Measurements from ENCODE around the gene TNNC1. TPM values are rescaled to one million over a fixed set of nuclear protein-coding genes. Genes with fewer than 3 reads are reported as not detected.

The TNNC1 gene
- total RNA-seq, 1 donor from 2014 or later = 0.58 TPM

DNA sequence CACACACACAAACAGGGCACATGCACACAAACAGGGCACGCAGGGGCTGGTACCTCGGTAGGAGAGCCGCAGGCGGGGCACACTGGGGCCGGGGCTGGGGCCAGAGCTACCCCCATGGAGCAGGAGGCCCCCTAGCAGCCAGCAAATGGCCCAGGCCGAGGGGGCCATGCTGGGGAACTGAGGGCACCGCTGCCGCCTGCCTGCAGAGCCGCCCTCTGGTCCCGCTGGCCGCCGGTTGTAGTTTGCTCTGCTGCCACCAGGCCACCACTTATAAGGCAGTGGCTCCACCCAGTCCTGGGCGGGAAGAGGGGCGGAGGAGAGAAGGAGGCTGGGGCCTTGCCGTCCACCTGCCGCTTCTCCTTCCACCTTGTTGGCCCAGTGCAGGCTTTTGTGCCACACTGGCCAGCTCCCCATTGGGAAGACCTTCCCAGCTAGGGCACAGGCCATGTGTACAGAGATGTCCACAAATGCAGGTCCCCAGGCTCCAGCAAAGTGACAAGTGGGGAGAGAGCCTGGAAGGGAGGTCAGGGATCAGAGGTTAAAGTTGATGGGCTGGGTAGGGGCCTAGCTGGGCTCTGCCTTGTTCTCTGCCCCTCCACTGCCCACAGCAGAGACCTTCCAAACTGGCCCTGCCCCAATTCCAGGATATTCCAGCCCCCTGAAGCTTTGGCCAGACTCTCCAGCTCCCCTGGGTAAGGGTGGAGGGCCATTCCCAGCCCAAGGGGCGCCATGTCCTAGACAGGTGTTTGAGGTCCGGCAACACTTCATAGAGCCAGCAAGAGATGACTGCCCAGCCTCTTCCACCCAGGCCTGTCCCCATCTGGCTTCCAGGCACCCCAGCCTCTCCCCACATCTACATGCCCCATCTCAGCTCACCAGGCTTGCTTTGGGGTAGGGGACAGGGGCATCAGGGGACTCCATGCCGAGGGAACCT lies 8.7 kb downstream of the TNNC1 start, which contains the start of gene SEMA3G:
Gene SEMA3G, minus strand, starts transcription at position 244 of the 934 bp plus-strand sequence. Its CDS starts 76 bp downstream, at position 168.
- no peak for DNase-seq (ENCODE audit: low read depth)
- TF ChIP-seq, protein P1, sequence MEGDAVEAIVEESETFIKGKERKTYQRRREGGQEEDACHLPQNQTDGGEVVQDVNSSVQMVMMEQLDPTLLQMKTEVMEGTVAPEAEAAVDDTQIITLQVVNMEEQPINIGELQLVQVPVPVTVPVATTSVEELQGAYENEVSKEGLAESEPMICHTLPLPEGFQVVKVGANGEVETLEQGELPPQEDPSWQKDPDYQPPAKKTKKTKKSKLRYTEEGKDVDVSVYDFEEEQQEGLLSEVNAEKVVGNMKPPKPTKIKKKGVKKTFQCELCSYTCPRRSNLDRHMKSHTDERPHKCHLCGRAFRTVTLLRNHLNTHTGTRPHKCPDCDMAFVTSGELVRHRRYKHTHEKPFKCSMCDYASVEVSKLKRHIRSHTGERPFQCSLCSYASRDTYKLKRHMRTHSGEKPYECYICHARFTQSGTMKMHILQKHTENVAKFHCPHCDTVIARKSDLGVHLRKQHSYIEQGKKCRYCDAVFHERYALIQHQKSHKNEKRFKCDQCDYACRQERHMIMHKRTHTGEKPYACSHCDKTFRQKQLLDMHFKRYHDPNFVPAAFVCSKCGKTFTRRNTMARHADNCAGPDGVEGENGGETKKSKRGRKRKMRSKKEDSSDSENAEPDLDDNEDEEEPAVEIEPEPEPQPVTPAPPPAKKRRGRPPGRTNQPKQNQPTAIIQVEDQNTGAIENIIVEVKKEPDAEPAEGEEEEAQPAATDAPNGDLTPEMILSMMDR (conservative IDR thresholded peaks at IDR 0.05; ENCODE audit: low read depth, low read length) = peak; percentile 41
- H3K4me3 ChIP-seq (ENCODE audit: low read depth, low read length) = no peak within 1 kb of the TSS

DNA sequence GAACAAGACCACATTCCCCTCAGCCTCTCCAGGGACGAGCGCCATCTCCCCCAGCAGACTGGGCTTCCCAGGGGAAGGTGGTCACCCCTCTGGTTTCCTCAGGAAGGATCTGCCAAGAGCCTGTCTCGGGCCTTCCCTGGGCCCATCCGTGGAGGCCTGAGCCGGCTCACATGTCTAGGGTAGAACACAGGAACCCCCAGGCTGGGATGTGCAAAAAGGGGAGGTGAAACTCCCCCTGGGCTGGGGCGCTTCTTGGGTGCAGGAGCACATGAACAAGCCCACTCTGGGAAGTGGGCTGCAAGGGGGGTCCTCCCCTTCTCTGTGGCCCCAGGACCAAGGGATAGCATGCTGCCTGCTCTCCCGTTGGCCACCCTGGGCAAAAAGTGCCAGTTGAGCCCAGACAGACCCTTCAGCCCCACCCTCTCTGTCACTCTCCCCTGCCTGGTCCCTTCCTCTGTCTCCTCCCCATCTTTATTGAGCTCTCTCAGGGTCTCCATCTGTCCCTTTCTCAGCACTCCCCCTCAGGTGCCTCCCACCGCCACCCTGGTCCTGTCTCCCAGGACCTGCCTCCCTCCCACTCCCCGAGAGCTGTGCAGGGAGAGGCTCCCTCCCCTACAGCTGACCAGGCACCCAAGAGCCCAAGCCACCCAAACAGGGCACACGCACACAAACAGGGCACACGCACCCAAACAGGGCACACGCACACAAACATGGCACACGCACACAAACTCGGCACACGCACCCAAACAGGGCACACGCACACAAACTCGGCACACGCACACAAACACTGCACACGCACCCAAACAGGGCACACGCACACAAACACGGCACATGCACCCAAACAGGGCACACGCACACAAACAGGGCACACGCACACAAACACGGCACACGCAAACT lies 9.8 kb downstream of the TNNC1 start:
- no peak overlapping the region for H3K4me3 ChIP-seq (ENCODE audit: low read depth, low read length)
- no peak for DNase-seq (ENCODE audit: low read depth)
- TF ChIP-seq, protein P1 (conservative IDR thresholded peaks at IDR 0.05; ENCODE audit: low read depth, low read length) = no peak

DNA sequence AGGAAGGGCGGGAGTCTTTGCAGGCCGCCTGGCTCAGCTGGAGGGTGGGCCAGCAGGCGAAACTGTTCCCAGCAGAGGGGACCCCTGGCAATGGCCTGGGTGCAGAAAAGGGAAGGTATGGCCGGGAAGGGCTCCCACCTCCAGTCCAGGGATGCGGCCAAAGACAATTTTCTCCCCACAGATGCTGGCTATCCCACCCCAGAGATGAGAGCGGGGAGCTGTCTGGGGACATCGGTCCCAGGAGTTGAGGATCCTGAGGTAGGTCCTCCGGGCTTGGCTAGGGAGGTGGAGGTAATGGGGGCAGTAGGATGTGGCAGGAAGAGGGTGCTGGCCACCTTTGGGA lies 10.6 kb downstream of the TNNC1 start:
- TF ChIP-seq, protein P1 (conservative IDR thresholded peaks at IDR 0.05; ENCODE audit: low read depth, low read length) = no peak
- no peak for DNase-seq (ENCODE audit: low read depth)
- no peak overlapping the region for H3K4me3 ChIP-seq (ENCODE audit: low read depth, low read length)

DNA sequence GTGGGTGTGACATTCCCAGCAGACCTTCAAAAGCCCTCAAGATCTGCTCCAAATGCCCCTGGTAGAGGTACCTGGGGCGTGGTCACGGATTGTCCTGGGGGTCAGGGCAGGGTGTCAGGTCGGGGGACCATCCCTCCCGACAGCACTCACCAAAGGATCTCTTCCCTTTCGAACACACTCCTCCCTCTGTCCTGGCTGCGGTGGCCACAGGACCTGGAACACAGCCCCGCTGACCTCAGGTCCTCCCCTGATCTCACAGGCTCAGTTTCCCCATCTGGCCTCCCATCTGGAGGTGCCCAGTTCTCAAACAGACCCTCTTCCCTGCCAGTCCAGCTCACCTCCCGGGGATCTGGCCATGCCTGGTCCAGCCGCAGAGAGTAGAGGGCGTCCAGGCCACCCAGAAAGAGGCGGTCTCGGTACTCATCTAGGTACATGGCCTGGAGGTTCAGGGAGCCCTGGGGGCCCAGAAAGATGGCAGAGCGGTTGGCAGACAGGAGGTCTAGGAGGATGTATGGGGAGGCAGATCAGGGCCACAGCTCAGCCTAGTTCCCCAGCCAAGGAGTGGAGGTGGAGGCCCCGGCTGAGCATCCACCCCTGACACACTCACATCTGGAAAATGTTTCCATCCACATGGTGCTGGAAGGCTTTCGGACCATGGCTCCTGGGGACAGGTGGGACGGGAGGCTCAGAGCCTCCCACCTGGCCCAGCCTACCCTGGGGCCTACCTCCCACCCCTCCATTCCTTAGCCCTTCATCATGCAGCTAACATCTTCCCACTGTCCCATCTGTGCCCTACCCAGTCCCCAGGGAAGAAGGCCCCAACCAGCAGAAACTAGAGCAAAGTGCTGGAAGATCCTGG lies 11.2 kb downstream of the TNNC1 start:
- H3K4me3 ChIP-seq (ENCODE audit: low read depth, low read length) = no peak overlapping the region
- no peak for DNase-seq (ENCODE audit: low read depth)
- TF ChIP-seq, protein P1 (conservative IDR thresholded peaks at IDR 0.05; ENCODE audit: low read depth, low read length) = no peak

DNA sequence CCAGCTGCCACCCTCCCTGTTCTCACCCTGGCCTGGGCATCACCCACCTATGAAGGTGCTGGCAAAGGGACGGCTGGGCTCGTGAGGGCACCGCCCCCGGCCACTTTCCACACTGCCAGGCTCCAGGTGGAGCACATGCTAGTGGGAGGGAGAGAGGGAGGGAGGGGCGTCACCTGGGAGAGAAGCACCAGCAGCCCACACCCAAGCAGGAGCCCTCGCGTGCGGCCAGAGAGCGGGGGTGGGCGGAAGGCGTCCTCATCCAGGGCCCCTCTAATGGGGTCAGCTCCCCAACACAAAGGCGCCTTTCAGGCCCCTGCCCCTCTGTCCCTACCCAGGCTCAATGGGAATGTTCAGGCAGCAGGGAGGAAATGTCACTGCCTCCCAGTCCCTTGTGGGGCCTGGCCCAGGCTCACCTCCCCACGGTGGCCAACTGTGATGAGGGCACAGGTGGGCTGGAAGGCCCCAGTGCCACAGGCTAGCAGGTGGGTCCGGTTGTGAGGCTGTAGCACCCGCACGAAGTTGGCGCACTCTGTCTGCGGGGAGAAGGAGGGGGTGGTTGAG lies 12.0 kb downstream of the TNNC1 start:
- no peak for DNase-seq (ENCODE audit: low read depth)
- TF ChIP-seq, protein P1 (conservative IDR thresholded peaks at IDR 0.05; ENCODE audit: low read depth, low read length) = no peak
- H3K4me3 ChIP-seq (ENCODE audit: low read depth, low read length) = no peak overlapping the region

Measured in epithelial cell of proximal tubule (primary cell).